Fibroblast of villous mesenchyme (primary cell): ENCODE measurements around the gene RNF169. TPM values are rescaled to one million over a fixed set of nuclear protein-coding genes. Genes with fewer than 3 reads are reported as not detected.

Experiments used
- DNase-seq: peaks from one replicate; pipeline ENCODE4 v3.0.0-alpha.2; 2010; ENCODE audit warnings: low read depth
- H3K4me3 ChIP-seq: 2 replicates; pipeline ENCODE4 v1.5.1; 2011; ENCODE audit warnings: low read depth, mild to moderate bottlenecking, low read length
- total RNA-seq: library from RNA; depleted of rRNA; stranded (reverse); fragments of >200 nt; gene quantifications from 2 replicates; pipeline ENCODE4 v1.2.3, GENCODE V29; 2012
- TF ChIP-seq, protein P1 (sequence below): IDR thresholded peaks from 2 replicates; pipeline ENCODE4 v1.5.1; 2012; ENCODE audit warnings: low read depth, mild to moderate bottlenecking, low read length; ENCODE audit not compliant: insufficient read depth

The RNF169 gene
- total RNA-seq, 1 donor = 32.0 TPM

DNA sequence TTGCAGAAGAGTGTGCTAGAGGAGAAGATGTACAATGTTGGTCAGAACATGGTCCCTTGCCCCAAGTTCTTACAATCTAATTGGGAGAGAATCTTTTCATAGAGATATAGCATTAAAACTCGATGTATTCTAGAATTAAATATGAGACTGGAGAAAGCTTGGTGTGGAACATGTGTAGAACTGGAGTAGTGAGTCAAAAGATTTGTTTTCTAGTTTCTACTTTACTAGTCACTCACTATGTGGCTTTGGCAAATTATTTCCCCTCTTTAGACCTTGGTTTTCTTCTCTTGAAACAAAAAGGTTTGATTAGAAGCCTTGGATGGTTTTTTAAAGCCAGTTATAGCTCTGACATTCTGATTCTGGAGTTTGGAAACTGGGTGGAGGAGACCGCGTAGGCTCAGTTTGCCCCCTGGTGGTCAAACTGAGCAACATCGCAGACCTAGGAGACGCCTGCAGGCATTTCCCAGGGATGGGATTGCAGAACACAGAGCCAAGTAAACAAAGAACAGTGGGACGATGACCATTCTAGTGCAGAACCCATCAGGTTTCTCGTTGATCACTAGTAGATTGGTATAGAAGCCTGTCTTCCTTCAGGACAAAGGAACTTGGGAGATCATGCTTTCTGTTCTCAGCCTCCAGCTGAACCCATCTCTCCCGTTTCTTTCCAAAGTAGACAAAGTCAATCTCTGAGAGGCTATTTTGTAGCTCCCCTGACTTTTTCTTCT lies 8.9 kb upstream of the RNF169 start:
- TF ChIP-seq, protein P1, sequence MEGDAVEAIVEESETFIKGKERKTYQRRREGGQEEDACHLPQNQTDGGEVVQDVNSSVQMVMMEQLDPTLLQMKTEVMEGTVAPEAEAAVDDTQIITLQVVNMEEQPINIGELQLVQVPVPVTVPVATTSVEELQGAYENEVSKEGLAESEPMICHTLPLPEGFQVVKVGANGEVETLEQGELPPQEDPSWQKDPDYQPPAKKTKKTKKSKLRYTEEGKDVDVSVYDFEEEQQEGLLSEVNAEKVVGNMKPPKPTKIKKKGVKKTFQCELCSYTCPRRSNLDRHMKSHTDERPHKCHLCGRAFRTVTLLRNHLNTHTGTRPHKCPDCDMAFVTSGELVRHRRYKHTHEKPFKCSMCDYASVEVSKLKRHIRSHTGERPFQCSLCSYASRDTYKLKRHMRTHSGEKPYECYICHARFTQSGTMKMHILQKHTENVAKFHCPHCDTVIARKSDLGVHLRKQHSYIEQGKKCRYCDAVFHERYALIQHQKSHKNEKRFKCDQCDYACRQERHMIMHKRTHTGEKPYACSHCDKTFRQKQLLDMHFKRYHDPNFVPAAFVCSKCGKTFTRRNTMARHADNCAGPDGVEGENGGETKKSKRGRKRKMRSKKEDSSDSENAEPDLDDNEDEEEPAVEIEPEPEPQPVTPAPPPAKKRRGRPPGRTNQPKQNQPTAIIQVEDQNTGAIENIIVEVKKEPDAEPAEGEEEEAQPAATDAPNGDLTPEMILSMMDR = peak; percentile 95
- H3K4me3 ChIP-seq = no peak overlapping the region
- peak; percentile 74 for DNase-seq

DNA sequence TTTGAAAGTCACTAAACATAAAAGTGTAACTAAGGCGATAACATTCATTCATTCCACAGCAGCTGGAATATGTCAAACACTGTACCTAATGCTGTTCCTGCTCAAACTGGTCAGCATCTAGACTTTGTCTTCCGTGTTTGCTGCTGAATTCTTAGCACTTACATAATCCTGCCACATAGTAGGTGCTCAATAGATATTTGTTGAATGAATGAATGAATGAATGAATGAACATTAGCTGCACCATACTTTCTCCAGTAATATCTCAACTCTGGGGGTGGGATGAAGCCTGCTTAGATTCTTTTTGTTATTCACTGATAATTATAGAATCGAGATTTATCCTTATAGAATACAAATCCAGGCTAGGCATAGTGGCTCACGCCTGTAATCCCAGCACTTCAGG lies 6.6 kb upstream of the RNF169 start:
- H3K4me3 ChIP-seq = no peak overlapping the region
- no peak for DNase-seq
- TF ChIP-seq, protein P1 = no peak

- TF ChIP-seq, protein P1 = no peak
- no peak for DNase-seq
- H3K4me3 ChIP-seq = no peak overlapping the region
Observed at GRCh38 chr11:74743640-74744039, 5.0 kb upstream of the RNF169 start.

GRCh38 chr11:74744277-74744676 lies 4.4 kb upstream of the RNF169 start:
- no peak overlapping the region for H3K4me3 ChIP-seq
- TF ChIP-seq, protein P1 = no peak
- no peak for DNase-seq

DNA sequence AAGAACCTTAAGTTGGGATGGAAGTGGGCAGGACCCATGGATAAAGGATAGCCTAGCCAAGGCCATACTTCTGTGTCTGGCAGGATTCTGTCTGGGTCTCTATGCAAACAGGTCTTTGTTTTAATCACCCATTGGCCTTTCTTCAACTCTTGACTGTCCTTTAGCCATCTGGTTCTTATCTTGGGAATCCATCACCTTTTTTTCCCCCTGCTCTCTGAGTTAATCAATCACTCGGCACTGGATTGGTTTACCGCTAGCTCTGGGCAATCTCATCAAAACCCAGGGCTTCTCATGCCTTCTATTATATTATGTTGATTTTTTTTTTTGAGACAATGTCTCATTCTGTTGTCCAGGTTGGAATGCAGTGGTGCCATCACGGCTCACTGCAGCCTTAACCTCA lies 1.8 kb upstream of the RNF169 start:
- DNase-seq = no peak
- TF ChIP-seq, protein P1 = no peak
- H3K4me3 ChIP-seq = no peak overlapping the region

DNA sequence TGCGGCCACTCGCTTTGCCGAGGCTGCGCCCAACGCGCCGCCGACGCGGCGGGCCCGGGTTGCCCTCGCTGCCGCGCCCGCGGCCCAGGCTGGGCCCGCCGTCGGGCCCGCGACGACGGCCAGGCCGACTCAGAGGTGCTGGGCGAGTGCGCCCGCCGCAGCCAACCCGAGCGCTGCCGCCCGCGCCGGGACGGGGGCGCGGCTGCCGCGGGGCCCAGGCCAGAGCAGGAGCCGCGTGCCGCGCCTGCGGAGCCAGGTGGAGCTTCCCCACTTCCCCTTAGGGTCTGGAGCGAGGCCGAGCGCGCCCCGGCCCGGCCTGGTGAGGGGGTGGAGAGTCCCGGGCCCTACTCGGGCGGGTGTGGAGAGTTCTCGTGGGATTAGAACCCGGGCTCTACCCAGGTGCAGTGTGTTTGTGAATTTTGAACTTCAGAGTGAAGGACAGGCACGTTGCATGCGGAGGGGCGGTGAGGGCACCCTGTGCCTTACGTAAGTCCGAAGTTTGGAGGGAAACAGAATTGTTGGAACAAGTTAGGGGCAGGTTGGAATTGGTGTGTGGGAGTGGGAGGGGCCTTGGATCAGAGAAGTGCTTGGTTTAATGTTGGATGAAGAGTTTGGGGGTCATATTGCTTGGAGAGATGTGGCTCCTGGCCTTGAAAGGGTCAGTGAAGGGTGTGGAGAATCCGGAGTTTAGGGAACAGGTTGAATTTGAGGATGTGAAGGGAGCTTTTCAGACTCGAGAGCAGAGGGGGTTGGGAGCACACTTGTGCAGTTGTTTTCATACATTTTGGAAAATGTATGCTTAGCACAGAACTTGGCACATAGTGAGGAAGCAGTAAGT lies 697 bp downstream of the RNF169 start:
- peak; percentile 46 for DNase-seq
- peak overlapping the region; percentile 85 for H3K4me3 ChIP-seq
- TF ChIP-seq, protein P1 = no peak
